Stimulated activated naive B cell treated with anti-CD40 and anti-IgM and Interleukin-4, amounts not matched to agents 10 μg/mL and 1 μg/mL and 100 μg/mL, for 72 hours (primary cell): ENCODE results near the gene PDCD7.
A peak's percentile ranks its signal among the peaks of the same experiment; 100 is the strongest.
"Not testable (repeated sequence)": the region's sequence is repeated elsewhere in the genome, so short reads cannot be mapped to it uniquely, and the experiment has no call there.

Experiments used
- ATAC-seq, 2 donors: fragments of 150-1000 bp; cut with Tn5 transposase; replicated peaks; 2 replicates each; pipeline ENCODE4 v1.10.0; 2021; ENCODE audit warnings: moderate library complexity in 1 of 2
- DNase-seq: peaks from one replicate; pipeline ENCODE4 v3.0.0; 2021
- H3K27ac Mint-ChIP-seq: one replicate; pipeline ENCODE4 v1.8.0; 2022; ENCODE audit warnings: mild to moderate bottlenecking, mixed read lengths
- H3K27me3 Mint-ChIP-seq, 2 donors: one replicate each; pipeline ENCODE4 v1.8.0; 2022; ENCODE audit warnings: mixed read lengths in 2 of 2
- H3K36me3 Mint-ChIP-seq, 2 donors: one replicate each; pipeline ENCODE4 v1.8.0; 2022; ENCODE audit warnings: mixed read lengths in 2 of 2, mild to moderate bottlenecking in 1 of 2
- H3K4me1 Mint-ChIP-seq, 2 donors: one replicate each; pipeline ENCODE4 v1.8.0; 2022; ENCODE audit warnings: mixed read lengths in 2 of 2, mild to moderate bottlenecking in 1 of 2
- H3K4me3 Mint-ChIP-seq, 2 donors: one replicate each; pipeline ENCODE4 v1.8.0; 2022; ENCODE audit warnings: mild to moderate bottlenecking in 2 of 2, mixed read lengths in 2 of 2, moderate library complexity in 1 of 2
- H3K9me3 Mint-ChIP-seq, 2 donors: one replicate each; pipeline ENCODE4 v1.8.0; 2022; ENCODE audit warnings: mixed read lengths in 2 of 2, mild to moderate bottlenecking in 1 of 2

PDCD7 gene

GRCh38 chr15:65102912-65103311 is 30.7 kb downstream of the PDCD7 start:
- H3K4me3 Mint-ChIP-seq, result no peak overlapping the region
- no peak overlapping the region for H3K27ac Mint-ChIP-seq
- H3K4me1 Mint-ChIP-seq, result peaks cover 2 to 11% of the 10 kb centered on the region in 2 donors
- ATAC-seq (no peak), DNase-seq (no peak)
- H3K36me3 Mint-ChIP-seq, result peaks cover 46 to 67% of the 10 kb centered on the region in 2 donors
- no peaks in the 10 kb centered on the region for H3K27me3 Mint-ChIP-seq
- H3K9me3 Mint-ChIP-seq, result no peaks in the 10 kb centered on the region

- ATAC-seq (no peak), DNase-seq (no peak)
- peaks cover 2 to 11% of the 10 kb centered on the region in 2 donors for H3K4me1 Mint-ChIP-seq
- H3K36me3 Mint-ChIP-seq, result peaks cover 45 to 71% of the 10 kb centered on the region in 2 donors
- H3K27ac Mint-ChIP-seq, result no peak overlapping the region
- no peak overlapping the region for H3K4me3 Mint-ChIP-seq
- H3K9me3 Mint-ChIP-seq, result no peaks in the 10 kb centered on the region
- H3K27me3 Mint-ChIP-seq, result no peaks in the 10 kb centered on the region
Measured at GRCh38 chr15:65101891-65102708, 31.5 kb downstream of the PDCD7 start.

- ATAC-seq (peak in 1 of 2 donors; percentile 34), DNase-seq (no peak)
- H3K4me1 Mint-ChIP-seq, result peaks cover 2 to 11% of the 10 kb centered on the region in 2 donors
- no peaks in the 10 kb centered on the region for H3K27me3 Mint-ChIP-seq
- no peaks in the 10 kb centered on the region for H3K9me3 Mint-ChIP-seq
- no peak overlapping the region for H3K27ac Mint-ChIP-seq
- peaks cover 44 to 75% of the 10 kb centered on the region in 2 donors for H3K36me3 Mint-ChIP-seq
- no peak overlapping the region for H3K4me3 Mint-ChIP-seq
Measured at GRCh38 chr15:65101411-65101890, 32.2 kb downstream of the PDCD7 start.

- Mint-ChIP-seq H3K36me3 (peaks cover 42 to 67% of the 10 kb centered on the region in 2 donors), H3K4me1 (peaks cover 2 to 6% of the 10 kb centered on the region in 2 donors), H3K9me3 (no peaks in the 10 kb centered on the region), H3K27ac (peak overlapping the region; percentile 20), H3K4me3 (no peak overlapping the region), H3K27me3 (no peaks in the 10 kb centered on the region)
- no peak for ATAC-seq
- DNase-seq, result no peak
Measured at GRCh38 chr15:65100442-65100841, 33.2 kb downstream of the PDCD7 start.

GRCh38 chr15:65099801-65100200 is 33.8 kb downstream of the PDCD7 start:
- not testable (repeated sequence) for H3K9me3 Mint-ChIP-seq, H3K4me3 Mint-ChIP-seq, H3K27me3 Mint-ChIP-seq, DNase-seq, H3K4me1 Mint-ChIP-seq, H3K27ac Mint-ChIP-seq, ATAC-seq
- H3K36me3 Mint-ChIP-seq, result peaks cover 44 to 68% of the 10 kb centered on the region in 2 donors

- no peaks in the 10 kb centered on the region for H3K9me3 Mint-ChIP-seq
- no peak overlapping the region for H3K4me3 Mint-ChIP-seq
- DNase-seq (no peak), ATAC-seq (no peak)
- H3K4me1 Mint-ChIP-seq, result peaks cover 2 to 6% of the 10 kb centered on the region in 2 donors
- H3K27me3 Mint-ChIP-seq, result no peaks in the 10 kb centered on the region
- H3K27ac Mint-ChIP-seq, result no peak overlapping the region
- peaks cover 44 to 69% of the 10 kb centered on the region in 2 donors for H3K36me3 Mint-ChIP-seq
Measured at GRCh38 chr15:65099336-65099735, 34.3 kb downstream of the PDCD7 start.

- Mint-ChIP-seq H3K27ac (no peak overlapping the region), H3K4me1 (peaks cover 2 to 6% of the 10 kb centered on the region in 2 donors), H3K36me3 (peaks cover 37 to 64% of the 10 kb centered on the region in 2 donors), H3K9me3 (no peaks in the 10 kb centered on the region), H3K27me3 (no peaks in the 10 kb centered on the region), H3K4me3 (no peak overlapping the region)
- DNase-seq, result no peak
- no peak for ATAC-seq
Measured at GRCh38 chr15:65097651-65098263, 35.9 kb downstream of the PDCD7 start.

GRCh38 chr15:65096481-65097385 is 36.9 kb downstream of the PDCD7 start:
- peaks cover 33 to 63% of the 10 kb centered on the region in 2 donors for H3K36me3 Mint-ChIP-seq
- no peak overlapping the region for H3K27ac Mint-ChIP-seq
- no peak overlapping the region for H3K4me3 Mint-ChIP-seq
- peaks cover 2 to 5% of the 10 kb centered on the region in 2 donors for H3K4me1 Mint-ChIP-seq
- ATAC-seq (no peak), DNase-seq (no peak)
- H3K9me3 Mint-ChIP-seq, result no peaks in the 10 kb centered on the region
- no peaks in the 10 kb centered on the region for H3K27me3 Mint-ChIP-seq

- H3K27ac Mint-ChIP-seq, result no peak overlapping the region
- no peaks in the 10 kb centered on the region for H3K27me3 Mint-ChIP-seq
- H3K9me3 Mint-ChIP-seq, result no peaks in the 10 kb centered on the region
- no peak for ATAC-seq
- no peak overlapping the region for H3K4me3 Mint-ChIP-seq
- no peak for DNase-seq
- no peaks in the 10 kb centered on the region for H3K4me1 Mint-ChIP-seq
- peaks cover 27 to 56% of the 10 kb centered on the region in 2 donors for H3K36me3 Mint-ChIP-seq
Measured at GRCh38 chr15:65095747-65096104, 37.9 kb downstream of the PDCD7 start.

- Mint-ChIP-seq H3K4me1 (no peaks in the 10 kb centered on the region), H3K27ac (no peak overlapping the region)
Measured at GRCh38 chr15:65095011-65095746, 38.4 kb downstream of the PDCD7 start.

GRCh38 chr15:65094294-65094995 is 39.2 kb downstream of the PDCD7 start:
- H3K4me3 Mint-ChIP-seq, result no peak overlapping the region
- no peaks in the 10 kb centered on the region for H3K4me1 Mint-ChIP-seq
- ATAC-seq (no peak), DNase-seq (no peak)
- H3K9me3 Mint-ChIP-seq, result no peaks in the 10 kb centered on the region
- no peak overlapping the region for H3K27ac Mint-ChIP-seq
- peaks cover 18 to 46% of the 10 kb centered on the region in 2 donors for H3K36me3 Mint-ChIP-seq
- H3K27me3 Mint-ChIP-seq, result no peaks in the 10 kb centered on the region

More at GRCh38 chr15:65095011-65095746, 38.4 kb downstream of the PDCD7 start:
- peaks cover 22 to 50% of the 10 kb centered on the region in 2 donors for H3K36me3 Mint-ChIP-seq
- no peak overlapping the region for H3K4me3 Mint-ChIP-seq
- H3K27me3 Mint-ChIP-seq, result no peaks in the 10 kb centered on the region
- no peak for DNase-seq
- no peaks in the 10 kb centered on the region for H3K9me3 Mint-ChIP-seq
- no peak for ATAC-seq

- ATAC-seq, H3K27me3 Mint-ChIP-seq, H3K4me1 Mint-ChIP-seq, H3K27ac Mint-ChIP-seq, DNase-seq, H3K4me3 Mint-ChIP-seq, H3K9me3 Mint-ChIP-seq: not testable (repeated sequence)
- H3K36me3 Mint-ChIP-seq, result peaks cover 16 to 45% of the 10 kb centered on the region in 2 donors
Measured at GRCh38 chr15:65093793-65094170, 39.8 kb downstream of the PDCD7 start.
